ENCODE results near the gene FANCC.
A peak's percentile ranks its signal among the peaks of the same experiment; 100 is the strongest.
"Not testable (repeated sequence)": the region's sequence is repeated elsewhere in the genome, so short reads cannot be mapped to it uniquely, and the experiment has no call there.

Gene FANCC

DNA sequence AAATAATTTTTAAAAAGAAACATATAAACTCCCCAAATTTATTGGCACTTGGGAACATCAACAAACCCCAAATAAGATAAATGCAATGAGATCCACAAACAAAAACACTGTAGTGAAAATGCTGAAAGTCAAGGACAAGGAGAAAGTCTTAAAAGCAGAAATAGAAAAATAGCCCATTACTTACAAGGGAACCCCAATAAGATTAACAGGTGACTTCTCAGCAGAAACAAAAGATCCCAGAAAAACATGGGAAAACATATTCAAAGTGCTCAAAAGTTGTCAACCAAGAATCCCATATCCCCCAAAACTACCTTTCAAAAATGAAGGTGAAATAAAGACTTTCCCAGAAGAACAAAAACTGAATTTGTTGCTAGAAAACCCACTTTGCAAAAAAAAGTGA lies 40.0 kb downstream of the FANCC start:
- H3K4me1 ChIP-seq (ENCODE audit: control insufficient read depth, insufficient read depth, low read length) = no peaks in the 10 kb centered on the region
- no peaks in the 10 kb centered on the region for H3K27me3 ChIP-seq (replicated peaks; ENCODE audit: control insufficient read depth, insufficient read depth, low read length)
- H3K36me3 ChIP-seq (ENCODE audit: control insufficient read depth, insufficient read depth, low read length, severe bottlenecking) = no peaks in the 10 kb centered on the region
- H3K4me3 ChIP-seq (ENCODE audit: low read length) = no peak overlapping the region
- no peak overlapping the region for H3K9ac ChIP-seq (ENCODE audit: low read length)
- peaks cover 15% of the 10 kb centered on the region for H3K9me3 ChIP-seq (ENCODE audit: control insufficient read depth, low read length)
- DNase-seq (ENCODE audit: low read depth) = no peak

DNA sequence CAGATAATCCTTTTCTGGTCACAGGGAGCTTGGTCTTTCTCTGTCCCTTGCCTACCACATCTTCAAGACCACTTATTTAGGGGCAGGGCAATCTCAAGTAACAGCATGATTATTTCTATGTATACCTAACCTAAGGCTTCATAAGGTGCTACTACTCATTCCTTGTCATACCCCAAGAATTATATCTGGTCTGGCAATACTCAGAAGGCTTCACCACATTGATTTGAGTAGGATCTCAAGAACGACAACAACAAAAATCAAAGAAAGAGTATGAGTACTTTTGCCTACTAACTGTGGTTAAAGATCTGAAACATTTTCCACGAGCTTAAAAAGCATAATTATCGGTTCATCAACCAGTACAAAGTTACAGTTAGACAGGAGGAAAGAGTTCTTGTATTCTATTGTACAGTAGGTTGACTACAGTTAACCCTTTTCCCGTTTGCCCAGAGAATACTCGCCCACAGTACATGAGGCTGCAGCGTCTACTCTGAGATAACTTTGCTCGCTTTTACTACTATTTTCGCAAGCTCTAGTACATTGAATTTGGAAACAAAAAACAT lies 41.0 kb downstream of the FANCC start:
- H3K9me3 ChIP-seq (ENCODE audit: control insufficient read depth, low read length) = peaks cover 13% of the 10 kb centered on the region
- H3K9ac ChIP-seq (ENCODE audit: low read length) = no peak overlapping the region
- no peaks in the 10 kb centered on the region for H3K27me3 ChIP-seq (replicated peaks; ENCODE audit: control insufficient read depth, insufficient read depth, low read length)
- DNase-seq (ENCODE audit: low read depth) = no peak
- no peaks in the 10 kb centered on the region for H3K4me1 ChIP-seq (ENCODE audit: control insufficient read depth, insufficient read depth, low read length)
- no peak overlapping the region for H3K4me3 ChIP-seq (ENCODE audit: low read length)
- no peaks in the 10 kb centered on the region for H3K36me3 ChIP-seq (ENCODE audit: control insufficient read depth, insufficient read depth, low read length, severe bottlenecking)

DNA sequence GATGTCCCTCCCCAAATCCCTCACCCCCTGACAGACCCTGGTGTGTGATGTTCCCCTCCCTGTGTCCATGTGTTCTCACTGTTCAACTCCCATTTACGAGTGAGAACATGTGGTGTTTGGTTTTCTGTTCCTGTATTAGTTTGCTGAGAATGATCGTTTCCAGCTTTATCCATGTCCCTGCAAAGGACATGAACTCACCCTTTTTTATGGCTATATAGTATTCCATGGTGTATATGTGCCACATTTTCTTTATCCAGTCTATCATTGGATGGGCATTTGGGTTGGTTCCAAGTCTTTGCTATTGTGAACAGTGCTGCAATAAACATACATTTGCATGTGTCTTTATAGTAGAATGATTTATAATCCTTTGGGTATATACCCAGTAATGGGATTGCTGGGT lies 43.3 kb downstream of the FANCC start:
- not testable (repeated sequence) for H3K27me3 ChIP-seq (replicated peaks; ENCODE audit: control insufficient read depth, insufficient read depth, low read length); H3K36me3 ChIP-seq (ENCODE audit: control insufficient read depth, insufficient read depth, low read length, severe bottlenecking); H3K9ac ChIP-seq (ENCODE audit: low read length); DNase-seq (ENCODE audit: low read depth); H3K4me1 ChIP-seq (ENCODE audit: control insufficient read depth, insufficient read depth, low read length); H3K9me3 ChIP-seq (ENCODE audit: control insufficient read depth, low read length); H3K4me3 ChIP-seq (ENCODE audit: low read length)

DNA sequence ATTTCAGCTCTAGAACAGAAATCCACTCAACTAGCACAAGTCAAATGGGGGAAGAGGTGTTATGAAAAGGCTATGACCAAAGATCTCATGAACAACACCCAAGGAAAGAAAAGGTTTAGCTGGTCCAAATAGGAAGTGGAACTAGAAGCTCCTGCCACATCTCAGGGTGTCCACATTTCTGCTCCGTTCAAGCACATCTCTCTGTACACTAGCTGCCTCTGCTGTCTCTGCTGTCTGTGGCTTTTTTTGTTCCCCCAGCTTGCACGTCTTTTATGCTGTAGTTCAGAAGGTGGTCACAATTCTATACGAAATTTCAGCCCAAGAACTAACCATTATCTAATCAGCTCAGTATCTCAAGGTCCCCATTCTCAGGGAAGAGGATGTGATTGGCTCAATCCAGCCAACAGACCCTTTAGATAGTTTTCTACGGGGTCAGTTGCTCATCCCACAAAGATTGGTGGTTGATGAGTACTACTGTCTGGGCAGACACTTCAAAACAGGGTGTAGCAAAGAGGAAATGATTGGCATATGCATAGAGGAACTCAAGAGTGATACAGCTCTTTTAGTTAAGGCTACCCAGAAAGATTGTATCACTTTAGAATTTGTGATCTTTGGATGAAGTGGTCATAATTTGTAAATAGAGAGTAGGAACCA lies 44.0 kb downstream of the FANCC start:
- no peak overlapping the region for H3K4me3 ChIP-seq (ENCODE audit: low read length)
- H3K9me3 ChIP-seq (ENCODE audit: control insufficient read depth, low read length) = no peaks in the 10 kb centered on the region
- H3K9ac ChIP-seq (ENCODE audit: low read length) = no peak overlapping the region
- no peaks in the 10 kb centered on the region for H3K27me3 ChIP-seq (replicated peaks; ENCODE audit: control insufficient read depth, insufficient read depth, low read length)
- H3K4me1 ChIP-seq (ENCODE audit: control insufficient read depth, insufficient read depth, low read length) = no peaks in the 10 kb centered on the region
- no peaks in the 10 kb centered on the region for H3K36me3 ChIP-seq (ENCODE audit: control insufficient read depth, insufficient read depth, low read length, severe bottlenecking)
- DNase-seq (ENCODE audit: low read depth) = no peak

DNA sequence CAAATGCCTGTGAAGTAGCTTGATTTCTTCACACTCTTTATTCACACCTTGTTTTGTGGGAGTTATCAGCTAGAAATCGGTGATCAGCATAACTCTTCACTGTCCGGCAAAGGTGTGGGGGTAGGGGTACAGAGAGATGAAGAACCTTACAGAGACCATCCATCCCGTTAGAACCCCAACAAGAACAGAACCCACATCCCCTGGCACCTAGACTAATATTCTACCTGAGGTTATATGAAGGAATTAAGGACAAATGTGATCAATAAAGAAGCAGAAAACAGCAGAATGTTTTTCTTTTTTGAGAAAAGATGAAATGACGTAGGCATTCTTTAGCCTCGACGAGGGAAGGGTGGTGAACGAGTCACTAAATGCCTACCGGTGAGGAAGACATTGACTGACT lies 44.7 kb downstream of the FANCC start:
- Histone ChIP-seq H3K9ac (ENCODE audit: low read length) (no peak overlapping the region), H3K4me1 (ENCODE audit: control insufficient read depth, insufficient read depth, low read length) (no peaks in the 10 kb centered on the region), H3K36me3 (ENCODE audit: control insufficient read depth, insufficient read depth, low read length, severe bottlenecking) (no peaks in the 10 kb centered on the region), H3K27me3 (replicated peaks; ENCODE audit: control insufficient read depth, insufficient read depth, low read length) (no peaks in the 10 kb centered on the region), H3K9me3 (ENCODE audit: control insufficient read depth, low read length) (no peaks in the 10 kb centered on the region), H3K4me3 (ENCODE audit: low read length) (no peak overlapping the region)
- no peak for DNase-seq (ENCODE audit: low read depth)

DNA sequence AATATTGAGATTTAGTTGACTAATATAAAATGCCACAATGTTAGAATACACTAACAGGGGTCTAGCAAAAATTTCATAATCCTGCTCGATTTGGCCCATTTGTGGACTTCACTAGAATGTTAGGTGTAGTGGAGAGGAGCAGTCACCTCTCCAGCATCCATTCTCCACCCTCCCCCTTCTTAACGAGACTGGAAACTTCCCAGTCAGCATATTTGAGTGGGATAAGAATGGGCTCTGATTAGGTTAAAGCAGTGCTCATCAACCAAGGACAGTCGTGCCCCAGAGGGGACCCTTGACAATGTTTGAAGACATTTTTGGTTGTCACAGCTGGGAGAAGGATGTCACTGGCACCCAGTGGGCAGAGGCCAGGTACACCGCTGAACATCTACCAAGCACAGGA lies 46.7 kb downstream of the FANCC start:
- Histone ChIP-seq H3K9ac (ENCODE audit: low read length) (no peak overlapping the region), H3K9me3 (ENCODE audit: control insufficient read depth, low read length) (no peaks in the 10 kb centered on the region), H3K27me3 (replicated peaks; ENCODE audit: control insufficient read depth, insufficient read depth, low read length) (no peaks in the 10 kb centered on the region), H3K36me3 (ENCODE audit: control insufficient read depth, insufficient read depth, low read length, severe bottlenecking) (no peaks in the 10 kb centered on the region), H3K4me3 (ENCODE audit: low read length) (no peak overlapping the region), H3K4me1 (ENCODE audit: control insufficient read depth, insufficient read depth, low read length) (no peaks in the 10 kb centered on the region)
- DNase-seq (ENCODE audit: low read depth) = no peak

DNA sequence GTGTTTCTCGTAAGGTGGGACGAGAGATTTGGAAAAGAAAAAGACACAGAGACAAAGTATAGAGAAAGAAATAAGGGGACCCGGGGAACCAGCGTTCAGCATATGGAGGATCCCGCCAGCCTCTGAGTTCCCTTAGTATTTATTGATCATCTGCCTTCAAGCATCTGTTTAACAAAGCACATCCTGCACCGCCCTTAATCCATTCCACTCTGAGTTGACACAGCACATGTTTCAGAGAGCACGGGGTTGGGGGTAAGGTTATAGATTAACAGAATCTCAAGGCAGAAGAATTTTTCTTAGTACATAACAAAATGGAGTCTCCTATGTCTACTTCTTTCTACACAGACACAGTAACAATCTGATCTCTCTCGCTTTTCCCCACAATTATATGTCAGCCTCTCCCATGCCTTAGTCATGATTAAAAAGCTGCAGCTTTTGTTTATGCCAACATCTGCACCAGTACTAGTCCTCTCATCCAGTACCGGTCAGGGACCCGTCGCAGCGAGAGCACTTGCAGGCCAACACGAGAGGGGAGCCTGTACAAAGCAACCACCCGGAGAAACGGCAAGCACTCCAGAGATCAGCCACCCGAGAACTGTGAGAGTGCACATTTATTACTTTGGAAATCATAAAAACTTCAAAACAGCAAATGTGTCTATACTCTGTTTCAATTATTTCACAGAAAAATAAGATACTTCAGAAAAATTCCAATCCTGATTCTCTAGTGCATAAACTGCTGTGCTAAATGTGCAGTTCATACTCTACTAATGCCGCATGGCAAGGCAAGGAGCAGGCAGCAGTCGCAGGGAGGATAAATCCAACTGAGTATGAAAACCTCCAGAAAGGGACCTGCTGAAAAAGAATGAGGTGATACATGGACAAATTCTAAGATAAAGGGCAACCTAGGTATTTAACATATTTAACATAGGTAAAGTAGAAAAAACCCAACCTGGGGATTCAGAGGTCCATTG lies 47.4 kb downstream of the FANCC start:
- not testable (repeated sequence) for H3K27me3 ChIP-seq (replicated peaks; ENCODE audit: control insufficient read depth, insufficient read depth, low read length); DNase-seq (ENCODE audit: low read depth); H3K4me1 ChIP-seq (ENCODE audit: control insufficient read depth, insufficient read depth, low read length); H3K9ac ChIP-seq (ENCODE audit: low read length); H3K4me3 ChIP-seq (ENCODE audit: low read length); H3K36me3 ChIP-seq (ENCODE audit: control insufficient read depth, insufficient read depth, low read length, severe bottlenecking); H3K9me3 ChIP-seq (ENCODE audit: control insufficient read depth, low read length)

DNA sequence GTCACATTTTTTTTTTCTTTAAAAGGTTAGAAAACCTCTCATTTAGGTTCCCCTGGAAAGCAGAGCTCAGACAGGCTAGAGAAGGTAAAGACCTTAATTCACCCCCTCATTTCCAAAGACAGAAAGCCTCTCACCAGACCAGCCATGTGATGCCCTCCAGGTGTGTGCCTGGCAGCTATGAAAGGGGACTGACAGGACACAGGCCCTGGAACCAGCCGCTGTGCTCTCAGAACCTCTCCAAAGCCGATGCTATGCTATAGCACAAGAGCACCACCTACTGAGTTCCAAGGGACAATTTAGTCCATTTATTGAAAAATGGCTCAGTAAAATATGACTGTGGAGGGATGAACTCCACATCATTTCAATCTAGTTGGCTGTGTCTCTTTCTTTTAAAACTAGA lies 48.8 kb downstream of the FANCC start:
- Histone ChIP-seq H3K4me1 (ENCODE audit: control insufficient read depth, insufficient read depth, low read length) (peaks cover 2% of the 10 kb centered on the region), H3K36me3 (ENCODE audit: control insufficient read depth, insufficient read depth, low read length, severe bottlenecking) (no peaks in the 10 kb centered on the region), H3K4me3 (ENCODE audit: low read length) (no peak overlapping the region), H3K9ac (ENCODE audit: low read length) (no peak overlapping the region), H3K9me3 (ENCODE audit: control insufficient read depth, low read length) (no peaks in the 10 kb centered on the region), H3K27me3 (replicated peaks; ENCODE audit: control insufficient read depth, insufficient read depth, low read length) (no peaks in the 10 kb centered on the region)
- DNase-seq (ENCODE audit: low read depth) = peak; percentile 67

DNA sequence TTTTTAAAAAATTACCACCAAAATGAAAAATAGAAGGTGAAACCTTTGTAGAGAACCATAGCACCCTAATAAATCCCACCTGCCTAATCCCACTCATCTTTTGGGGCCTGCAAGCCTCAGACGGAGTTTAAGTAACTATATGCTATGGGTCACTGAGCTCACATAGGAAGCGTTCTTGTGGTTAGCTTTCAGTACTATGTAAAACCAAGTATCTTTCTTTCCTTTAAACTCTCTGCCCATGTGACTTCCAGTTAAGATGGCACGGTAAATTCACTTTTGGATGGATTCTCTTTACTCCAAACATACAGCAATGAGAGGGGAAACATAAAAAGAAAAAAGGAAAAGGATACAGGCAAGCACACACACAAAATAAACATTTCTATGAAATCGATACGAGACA lies 50.9 kb downstream of the FANCC start:
- H3K27me3 ChIP-seq (replicated peaks; ENCODE audit: control insufficient read depth, insufficient read depth, low read length) = no peaks in the 10 kb centered on the region
- H3K9me3 ChIP-seq (ENCODE audit: control insufficient read depth, low read length) = no peaks in the 10 kb centered on the region
- H3K4me3 ChIP-seq (ENCODE audit: low read length) = no peak overlapping the region
- no peaks in the 10 kb centered on the region for H3K36me3 ChIP-seq (ENCODE audit: control insufficient read depth, insufficient read depth, low read length, severe bottlenecking)
- peaks cover 6% of the 10 kb centered on the region for H3K4me1 ChIP-seq (ENCODE audit: control insufficient read depth, insufficient read depth, low read length)
- H3K9ac ChIP-seq (ENCODE audit: low read length) = no peak overlapping the region
- DNase-seq (ENCODE audit: low read depth) = no peak

DNA sequence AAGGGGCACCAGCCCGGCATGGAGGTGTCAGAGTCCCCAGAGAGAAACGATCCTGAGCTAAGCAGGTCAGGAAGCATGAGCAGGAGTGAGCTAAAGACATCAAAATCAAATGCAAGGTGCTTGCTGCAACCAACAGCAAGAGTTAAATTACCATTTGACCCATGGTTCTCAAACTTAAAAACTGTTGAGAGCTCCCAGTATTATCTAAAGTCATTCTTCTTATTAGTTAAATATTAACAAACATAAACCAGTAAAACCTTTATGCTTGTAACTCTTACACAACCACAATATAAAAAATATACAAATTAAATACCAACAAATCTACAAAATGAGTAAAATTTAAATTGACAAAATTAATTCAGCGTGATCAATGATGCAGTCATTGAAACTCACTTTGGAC lies 51.5 kb downstream of the FANCC start:
- Histone ChIP-seq H3K9ac (ENCODE audit: low read length) (no peak overlapping the region), H3K27me3 (replicated peaks; ENCODE audit: control insufficient read depth, insufficient read depth, low read length) (no peaks in the 10 kb centered on the region), H3K9me3 (ENCODE audit: control insufficient read depth, low read length) (no peaks in the 10 kb centered on the region), H3K36me3 (ENCODE audit: control insufficient read depth, insufficient read depth, low read length, severe bottlenecking) (no peaks in the 10 kb centered on the region), H3K4me1 (ENCODE audit: control insufficient read depth, insufficient read depth, low read length) (peaks cover 8% of the 10 kb centered on the region), H3K4me3 (ENCODE audit: low read length) (no peak overlapping the region)
- DNase-seq (ENCODE audit: low read depth) = no peak

DNA sequence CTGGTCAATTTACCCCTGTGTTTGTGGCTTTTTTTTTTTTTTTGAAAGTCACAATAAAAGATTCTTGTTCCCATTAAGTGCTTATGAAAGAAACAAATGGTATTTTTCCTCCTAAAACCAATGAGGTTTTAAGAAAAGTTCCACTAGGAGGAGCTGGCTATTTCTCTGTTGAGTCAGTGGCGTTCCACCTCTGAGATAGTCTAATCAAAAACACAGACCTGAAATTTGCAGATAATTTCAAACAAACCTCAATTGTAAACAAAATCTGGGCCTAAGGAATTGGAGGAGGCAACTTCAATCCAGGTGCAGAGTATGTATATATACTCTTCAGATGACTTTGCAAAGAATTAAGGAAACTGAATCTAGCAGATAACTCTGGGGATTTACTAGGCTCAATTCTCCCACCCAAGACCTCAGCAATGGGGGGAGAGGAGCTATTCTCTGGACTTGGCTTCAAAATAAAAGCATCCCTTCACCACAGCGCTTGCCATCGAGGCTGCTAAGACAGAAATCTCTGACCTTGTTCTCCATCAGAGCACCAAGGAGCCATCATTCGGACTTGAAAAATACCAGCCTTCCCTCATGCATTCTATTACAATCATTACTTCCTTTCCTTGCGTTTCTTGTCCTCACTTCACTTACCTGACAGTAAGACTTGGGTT lies 52.4 kb downstream of the FANCC start:
- DNase-seq (ENCODE audit: low read depth) = peak; percentile 82
- Histone ChIP-seq H3K4me3 (ENCODE audit: low read length) (no peak overlapping the region), H3K36me3 (ENCODE audit: control insufficient read depth, insufficient read depth, low read length, severe bottlenecking) (no peaks in the 10 kb centered on the region), H3K9ac (ENCODE audit: low read length) (peak overlapping the region; percentile 8), H3K9me3 (ENCODE audit: control insufficient read depth, low read length) (no peaks in the 10 kb centered on the region), H3K4me1 (ENCODE audit: control insufficient read depth, insufficient read depth, low read length) (peaks cover 8% of the 10 kb centered on the region), H3K27me3 (replicated peaks; ENCODE audit: control insufficient read depth, insufficient read depth, low read length) (no peaks in the 10 kb centered on the region)
